Bronchial epithelial cell (primary cell): ENCODE measurements around the gene CACNB4. TPM values are rescaled to one million over a fixed set of nuclear protein-coding genes. Genes with fewer than 3 reads are reported as not detected.

Experiments used
- DNase-seq: peaks from one replicate; pipeline ENCODE4 v3.0.0-alpha.2; 2010; ENCODE audit warnings: low read depth
- FAIRE-seq: peaks from 2 replicates; lab custom pipeline; 2011; peaks lifted over from hg19 to GRCh38; lab: Jason Lieb, UNC
- H3K27me3 ChIP-seq: 2 replicates; pipeline ENCODE4 v1.5.1; 2011; ENCODE audit warnings: low read length; ENCODE audit not compliant: control insufficient read depth, insufficient read depth
- H3K36me3 ChIP-seq: 2 replicates; pipeline ENCODE4 v1.5.1; 2011; ENCODE audit warnings: low read length; ENCODE audit not compliant: control insufficient read depth, insufficient read depth
- H3K4me3 ChIP-seq: 2 replicates; pipeline ENCODE4 v1.5.1; 2011; ENCODE audit warnings: mild to moderate bottlenecking, low read depth, low read length, control low read depth
- total RNA-seq: library from RNA; depleted of rRNA; stranded (reverse); fragments of >200 nt; gene quantifications from 2 replicates; pipeline ENCODE4 v1.2.1, GENCODE V29; 2014
- TF ChIP-seq, protein P1 (sequence below): IDR thresholded peaks from 2 replicates; pipeline ENCODE4 v1.5.1; 2011; ENCODE audit warnings: mild to moderate bottlenecking, moderate library complexity, low read length, control low read depth, inconsistent platforms; ENCODE audit not compliant: insufficient read depth, severe bottlenecking

CACNB4 gene
- total RNA-seq, 1 donor from 2014 or later, result 0.53 TPM

DNA sequence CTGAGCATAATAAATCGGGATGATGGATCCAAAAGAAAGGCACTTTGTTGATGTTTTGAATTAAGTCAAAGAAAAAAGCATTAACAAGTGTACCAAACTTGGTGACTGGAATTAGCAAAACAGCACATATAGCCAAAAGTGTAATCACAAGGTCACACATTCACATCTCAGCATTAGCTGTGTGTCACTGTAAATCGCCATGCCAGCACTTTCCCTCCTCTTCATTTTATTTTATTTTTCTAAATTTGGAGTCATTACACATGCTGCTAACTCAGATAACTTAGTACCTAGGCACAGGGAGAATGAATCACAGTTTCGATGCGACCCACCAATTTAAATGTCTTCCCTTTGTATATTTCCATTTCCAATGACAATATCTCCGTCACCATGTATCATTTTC, 111.4 kb downstream of the CACNB4 start:
- no peaks in the 10 kb centered on the region for H3K36me3 ChIP-seq
- TF ChIP-seq, protein P1, sequence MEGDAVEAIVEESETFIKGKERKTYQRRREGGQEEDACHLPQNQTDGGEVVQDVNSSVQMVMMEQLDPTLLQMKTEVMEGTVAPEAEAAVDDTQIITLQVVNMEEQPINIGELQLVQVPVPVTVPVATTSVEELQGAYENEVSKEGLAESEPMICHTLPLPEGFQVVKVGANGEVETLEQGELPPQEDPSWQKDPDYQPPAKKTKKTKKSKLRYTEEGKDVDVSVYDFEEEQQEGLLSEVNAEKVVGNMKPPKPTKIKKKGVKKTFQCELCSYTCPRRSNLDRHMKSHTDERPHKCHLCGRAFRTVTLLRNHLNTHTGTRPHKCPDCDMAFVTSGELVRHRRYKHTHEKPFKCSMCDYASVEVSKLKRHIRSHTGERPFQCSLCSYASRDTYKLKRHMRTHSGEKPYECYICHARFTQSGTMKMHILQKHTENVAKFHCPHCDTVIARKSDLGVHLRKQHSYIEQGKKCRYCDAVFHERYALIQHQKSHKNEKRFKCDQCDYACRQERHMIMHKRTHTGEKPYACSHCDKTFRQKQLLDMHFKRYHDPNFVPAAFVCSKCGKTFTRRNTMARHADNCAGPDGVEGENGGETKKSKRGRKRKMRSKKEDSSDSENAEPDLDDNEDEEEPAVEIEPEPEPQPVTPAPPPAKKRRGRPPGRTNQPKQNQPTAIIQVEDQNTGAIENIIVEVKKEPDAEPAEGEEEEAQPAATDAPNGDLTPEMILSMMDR, result no peak
- FAIRE-seq, result no peak
- H3K27me3 ChIP-seq, result no peaks in the 10 kb centered on the region
- no peak for DNase-seq
- no peak overlapping the region for H3K4me3 ChIP-seq

DNA sequence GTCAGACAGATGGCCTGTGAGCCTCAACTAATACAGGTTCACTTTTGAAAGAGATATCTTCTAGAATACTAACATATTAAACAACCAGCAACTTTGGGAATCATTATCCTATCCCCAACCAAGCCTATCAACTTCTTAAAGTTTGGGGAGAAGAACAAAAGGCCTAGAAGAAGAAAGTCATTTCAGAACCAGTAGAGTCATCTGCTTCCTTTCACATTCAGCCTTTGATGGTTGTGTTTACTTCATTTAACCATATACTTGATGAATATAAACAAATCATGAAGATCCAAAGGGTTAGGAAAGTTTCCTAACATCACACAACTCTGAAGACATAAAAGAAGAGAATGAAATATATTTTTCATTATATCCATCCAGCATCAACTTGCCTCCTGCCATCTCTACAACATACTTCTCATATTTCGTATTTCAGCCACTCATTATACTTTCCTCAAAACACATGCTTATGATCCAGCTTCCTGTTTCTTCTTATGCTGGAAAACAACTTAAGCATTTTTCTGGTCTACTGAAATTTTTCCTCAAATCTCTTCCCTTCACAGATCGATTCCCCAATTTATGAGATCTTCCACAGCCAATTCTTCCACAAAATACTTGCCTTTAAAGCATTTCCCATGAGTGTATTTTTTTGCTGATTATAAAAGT, 114.3 kb downstream of the CACNB4 start:
- TF ChIP-seq, protein P1, result no peak
- no peaks in the 10 kb centered on the region for H3K36me3 ChIP-seq
- H3K4me3 ChIP-seq, result no peak overlapping the region
- DNase-seq (no peak), FAIRE-seq (no peak)
- H3K27me3 ChIP-seq, result no peaks in the 10 kb centered on the region

- DNase-seq (no peak), FAIRE-seq (no peak)
- Histone ChIP-seq H3K27me3 (no peaks in the 10 kb centered on the region), H3K36me3 (no peaks in the 10 kb centered on the region), H3K4me3 (no peak overlapping the region)
- TF ChIP-seq, protein P1, result no peak
These were observed 115.6 kb downstream of the CACNB4 start for GRCh38 chr2:151983221-151983620.

GRCh38 chr2:151981886-151982285, 117.0 kb downstream of the CACNB4 start:
- no peak for DNase-seq
- H3K4me3 ChIP-seq, result no peak overlapping the region
- TF ChIP-seq, protein P1, result no peak
- H3K36me3 ChIP-seq, result no peaks in the 10 kb centered on the region
- no peak for FAIRE-seq
- no peaks in the 10 kb centered on the region for H3K27me3 ChIP-seq

- no peak for FAIRE-seq
- no peak overlapping the region for H3K4me3 ChIP-seq
- H3K36me3 ChIP-seq, result no peaks in the 10 kb centered on the region
- TF ChIP-seq, protein P1, result no peak
- no peaks in the 10 kb centered on the region for H3K27me3 ChIP-seq
- no peak for DNase-seq
These were observed 119.2 kb downstream of the CACNB4 start for GRCh38 chr2:151979694-151980093.

DNA sequence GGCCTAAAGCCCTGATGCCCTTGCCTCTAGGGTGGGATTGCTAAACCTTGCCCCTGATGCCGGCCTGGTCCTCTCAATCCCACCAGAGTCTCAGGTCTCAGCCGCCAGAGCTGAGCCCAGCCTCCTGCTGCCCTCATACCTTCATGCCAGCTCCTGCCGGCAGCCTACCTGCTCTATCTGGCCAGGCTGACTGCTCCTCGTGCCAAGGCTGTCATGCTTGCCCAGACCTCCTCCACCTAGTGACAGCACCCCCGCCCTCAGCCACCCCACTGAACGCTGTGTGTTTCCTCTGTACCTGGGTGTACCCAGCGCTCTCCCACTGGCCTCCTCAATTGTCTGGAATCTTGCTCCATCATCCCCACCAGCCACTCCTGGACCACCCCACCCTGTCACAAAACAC, 120.1 kb downstream of the CACNB4 start:
- no peak for DNase-seq
- no peak overlapping the region for H3K4me3 ChIP-seq
- H3K36me3 ChIP-seq, result no peaks in the 10 kb centered on the region
- no peaks in the 10 kb centered on the region for H3K27me3 ChIP-seq
- no peak for FAIRE-seq
- TF ChIP-seq, protein P1, result no peak
